Tibial nerve (tissue), 4 donors: ENCODE results near the gene DMGDH.

Experiments used
- CTCF ChIP-seq, 5 experiments: fragments of 200-600 bp in 3 of 5; fragments of 450-650 bp in 2 of 5; sonication (generic) in 3 of 5; IDR thresholded peaks; one replicate each; pipeline ENCODE4 v1.5.1; 2016 to 2019; ENCODE audit warnings: antibody characterized with exemption in 5 of 5, mild to moderate bottlenecking in 3 of 5, moderate library complexity in 2 of 5
- EP300 ChIP-seq, 2 donors: sonication (generic); formaldehyde crosslinking; IDR thresholded peaks; one replicate each; pipeline ENCODE4 v1.6.1; 2017; ENCODE audit warnings: antibody characterized with exemption in 2 of 2, mild to moderate bottlenecking in 1 of 2

GRCh38 chr5:79056847-79057246, 12.6 kb downstream of the DMGDH start:
- TF ChIP-seq CTCF (IDR thresholded peaks at IDR 0.05), result no peak
- no peak for TF ChIP-seq EP300 (IDR thresholded peaks at IDR 0.05)
